Activated CD4-positive, CD25-positive, alpha-beta regulatory T cell treated with anti-CD3 and anti-CD28 coated beads, Interleukin-2, amount 50 U/mL, for 24 hours (primary cell): ENCODE data around the gene CAB39.

Experiments
- ATAC-seq, 2 donors: fragments of 150-1000 bp; cut with Tn5 transposase; one replicate each; pipeline ENCODE4 v1.10.0; 2021; ENCODE audit warnings: mild to moderate bottlenecking in 1 of 2, moderate library complexity in 1 of 2

The CAB39 gene

GRCh38 chr2:230787101-230787500 lies 74.5 kb downstream of the CAB39 start:
- ATAC-seq: no peak

- ATAC-seq: no peak
Observed at GRCh38 chr2:230788554-230789175, 76.0 kb downstream of the CAB39 start.

- no peak for ATAC-seq
Observed at GRCh38 chr2:230790981-230791380, 78.3 kb downstream of the CAB39 start.

GRCh38 chr2:230793572-230794359 lies 81.1 kb downstream of the CAB39 start:
- ATAC-seq: peak; percentile 96 to 97

GRCh38 chr2:230794497-230794896 lies 81.9 kb downstream of the CAB39 start:
- peak; percentile 31 to 38 for ATAC-seq

GRCh38 chr2:230795856-230796255 lies 83.2 kb downstream of the CAB39 start:
- no peak for ATAC-seq

GRCh38 chr2:230796280-230796862 lies 83.7 kb downstream of the CAB39 start:
- no peak for ATAC-seq

- ATAC-seq: no peak
Observed at GRCh38 chr2:230797515-230798495, 85.2 kb downstream of the CAB39 start.

- ATAC-seq: no peak
Observed at GRCh38 chr2:230798769-230799399, 86.2 kb downstream of the CAB39 start.

- ATAC-seq: peak; percentile 77 to 79
Observed at GRCh38 chr2:230805353-230806017, 92.8 kb downstream of the CAB39 start.

GRCh38 chr2:230807729-230808128 lies 95.1 kb downstream of the CAB39 start:
- ATAC-seq: no peak

- ATAC-seq: no peak
Observed at GRCh38 chr2:230809015-230809414, 96.4 kb downstream of the CAB39 start.

- no peak for ATAC-seq
Observed at GRCh38 chr2:230809677-230810251, 97.1 kb downstream of the CAB39 start.

- no peak for ATAC-seq
Observed at GRCh38 chr2:230811508-230811907, 98.9 kb downstream of the CAB39 start.

GRCh38 chr2:230812033-230812432 lies 99.4 kb downstream of the CAB39 start:
- no peak for ATAC-seq

- ATAC-seq: peak in 1 of 2 donors; percentile 48
Observed at GRCh38 chr2:230814616-230815015, 102.0 kb downstream of the CAB39 start.

GRCh38 chr2:230815088-230815487 lies 102.4 kb downstream of the CAB39 start:
- no peak for ATAC-seq

- ATAC-seq: no peak
Observed at GRCh38 chr2:230816735-230817134, 104.1 kb downstream of the CAB39 start.

- no peak for ATAC-seq
Observed at GRCh38 chr2:230819433-230819832, 106.8 kb downstream of the CAB39 start.

GRCh38 chr2:230821261-230821990 lies 108.8 kb downstream of the CAB39 start:
- ATAC-seq: no peak
